Panc1 (cell line): ENCODE data around the gene ZCCHC10.

ENCODE experiments used
- CTCF ChIP-seq: fragments of 450-650 bp; IDR thresholded peaks from 2 replicates; pipeline ENCODE4 v1.5.1; 2017; ENCODE audit warnings: mild to moderate bottlenecking
- POLR2AphosphoS5 ChIP-seq: IDR thresholded peaks from 2 replicates; pipeline ENCODE4 v1.6.1; 2012; ENCODE audit warnings: mild to moderate bottlenecking, low read depth, low read length, moderate library complexity
- SIN3A ChIP-seq: IDR thresholded peaks from 2 replicates; pipeline ENCODE4 v1.6.1; 2012; ENCODE audit warnings: low read depth, mild to moderate bottlenecking, low read length, moderate library complexity, borderline replicate concordance; ENCODE audit not compliant: insufficient read depth

DNA sequence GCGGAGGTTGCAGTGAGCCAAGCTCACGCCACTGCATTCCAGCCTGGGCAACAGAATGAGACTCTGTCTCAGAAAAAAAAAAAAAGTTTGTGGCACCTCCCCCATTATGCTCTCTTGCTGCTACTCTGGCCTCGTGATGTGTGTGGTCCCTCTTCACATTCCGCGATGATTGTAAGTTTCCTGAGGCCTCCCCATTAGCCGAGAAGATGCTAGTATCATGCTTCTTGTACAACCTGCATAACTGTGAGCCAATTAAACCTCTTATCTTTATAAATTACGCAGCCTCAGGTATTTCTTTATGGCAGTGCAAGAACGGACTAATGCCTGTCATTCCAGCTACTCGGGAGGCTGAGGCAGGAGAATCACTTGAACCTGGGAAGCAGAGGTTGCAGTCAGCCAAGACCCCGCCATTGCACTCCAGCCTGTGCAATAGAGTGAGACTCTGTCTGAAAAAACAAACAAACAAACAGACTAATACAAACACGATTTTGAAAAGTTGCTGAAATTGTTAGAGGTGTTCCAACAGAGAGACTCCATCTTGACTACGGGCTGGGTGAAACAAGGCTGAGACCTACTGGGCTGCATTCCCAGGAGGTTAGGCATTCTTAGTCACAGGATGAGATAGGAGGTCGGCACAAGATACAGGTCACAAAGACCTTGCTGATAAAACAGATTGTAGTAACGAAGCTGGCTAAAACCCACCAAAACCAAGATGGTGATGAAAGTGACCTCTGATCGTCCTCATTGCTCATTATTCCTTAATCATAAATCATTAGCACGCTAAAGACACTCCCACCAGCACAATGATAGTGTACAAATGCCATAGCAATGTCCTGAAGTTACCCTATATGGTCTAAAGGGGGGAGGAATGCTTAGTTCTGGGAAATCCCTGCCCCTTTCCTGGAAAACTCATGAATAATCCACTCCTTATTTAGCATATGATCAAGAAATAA lies 54.6 kb downstream of the ZCCHC10 start:
- TF ChIP-seq POLR2AphosphoS5: no peak
- no peak for TF ChIP-seq CTCF
- no peak for TF ChIP-seq SIN3A
